Measurements from ENCODE around the gene SLC35F6.

DNA sequence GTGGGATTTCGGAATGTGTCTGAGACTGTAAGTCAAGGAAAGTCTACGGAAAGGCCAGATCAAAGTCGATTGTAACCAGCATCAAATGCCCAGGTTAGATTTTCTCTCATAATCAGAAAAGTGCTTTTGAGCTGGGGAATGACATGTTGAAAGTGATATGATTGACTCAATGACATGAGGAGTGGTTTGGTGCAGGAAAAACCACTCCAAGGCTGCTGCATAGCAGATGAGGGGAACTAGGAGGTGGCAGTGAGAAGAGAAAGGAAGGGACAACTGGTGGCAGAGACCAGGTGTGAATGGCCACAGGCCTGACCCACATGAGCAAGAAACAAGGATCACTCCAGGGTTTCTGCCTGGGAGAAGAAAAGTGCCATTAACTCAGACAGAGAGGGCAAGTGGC lies 822 bp downstream of the SLC35F6 start:
- TF ChIP-seq, protein P1, sequence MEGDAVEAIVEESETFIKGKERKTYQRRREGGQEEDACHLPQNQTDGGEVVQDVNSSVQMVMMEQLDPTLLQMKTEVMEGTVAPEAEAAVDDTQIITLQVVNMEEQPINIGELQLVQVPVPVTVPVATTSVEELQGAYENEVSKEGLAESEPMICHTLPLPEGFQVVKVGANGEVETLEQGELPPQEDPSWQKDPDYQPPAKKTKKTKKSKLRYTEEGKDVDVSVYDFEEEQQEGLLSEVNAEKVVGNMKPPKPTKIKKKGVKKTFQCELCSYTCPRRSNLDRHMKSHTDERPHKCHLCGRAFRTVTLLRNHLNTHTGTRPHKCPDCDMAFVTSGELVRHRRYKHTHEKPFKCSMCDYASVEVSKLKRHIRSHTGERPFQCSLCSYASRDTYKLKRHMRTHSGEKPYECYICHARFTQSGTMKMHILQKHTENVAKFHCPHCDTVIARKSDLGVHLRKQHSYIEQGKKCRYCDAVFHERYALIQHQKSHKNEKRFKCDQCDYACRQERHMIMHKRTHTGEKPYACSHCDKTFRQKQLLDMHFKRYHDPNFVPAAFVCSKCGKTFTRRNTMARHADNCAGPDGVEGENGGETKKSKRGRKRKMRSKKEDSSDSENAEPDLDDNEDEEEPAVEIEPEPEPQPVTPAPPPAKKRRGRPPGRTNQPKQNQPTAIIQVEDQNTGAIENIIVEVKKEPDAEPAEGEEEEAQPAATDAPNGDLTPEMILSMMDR (IDR thresholded peaks at IDR 0.05): no peak
- TF ChIP-seq BHLHE40 (IDR thresholded peaks at IDR 0.05; ENCODE audit: low read depth, low read length) (no peak), POLR2A (IDR thresholded peaks at IDR 0.05; ENCODE audit: low read length) (no peak), RAD21 (conservative IDR thresholded peaks at IDR 0.05 in 1 of 2, IDR thresholded peaks at IDR 0.05 in 1 of 2) (no peak), RFX5 (IDR thresholded peaks at IDR 0.05) (no peak), MAFK (IDR thresholded peaks at IDR 0.05; ENCODE audit: partially characterized antibody) (no peak), NR3C1 (IDR thresholded peaks at IDR 0.05) (no peak), CHD2 (IDR thresholded peaks at IDR 0.05; ENCODE audit: low read length, partially characterized antibody) (no peak), ESRRA (IDR thresholded peaks at IDR 0.05; ENCODE audit: borderline replicate concordance, low read length) (no peak), EHMT2 (IDR thresholded peaks at IDR 0.05; ENCODE audit: low read depth) (no peak), CBX2 (IDR thresholded peaks at IDR 0.05; ENCODE audit: borderline replicate concordance, low read depth) (no peak)
- TF ChIP-seq, protein P2, sequence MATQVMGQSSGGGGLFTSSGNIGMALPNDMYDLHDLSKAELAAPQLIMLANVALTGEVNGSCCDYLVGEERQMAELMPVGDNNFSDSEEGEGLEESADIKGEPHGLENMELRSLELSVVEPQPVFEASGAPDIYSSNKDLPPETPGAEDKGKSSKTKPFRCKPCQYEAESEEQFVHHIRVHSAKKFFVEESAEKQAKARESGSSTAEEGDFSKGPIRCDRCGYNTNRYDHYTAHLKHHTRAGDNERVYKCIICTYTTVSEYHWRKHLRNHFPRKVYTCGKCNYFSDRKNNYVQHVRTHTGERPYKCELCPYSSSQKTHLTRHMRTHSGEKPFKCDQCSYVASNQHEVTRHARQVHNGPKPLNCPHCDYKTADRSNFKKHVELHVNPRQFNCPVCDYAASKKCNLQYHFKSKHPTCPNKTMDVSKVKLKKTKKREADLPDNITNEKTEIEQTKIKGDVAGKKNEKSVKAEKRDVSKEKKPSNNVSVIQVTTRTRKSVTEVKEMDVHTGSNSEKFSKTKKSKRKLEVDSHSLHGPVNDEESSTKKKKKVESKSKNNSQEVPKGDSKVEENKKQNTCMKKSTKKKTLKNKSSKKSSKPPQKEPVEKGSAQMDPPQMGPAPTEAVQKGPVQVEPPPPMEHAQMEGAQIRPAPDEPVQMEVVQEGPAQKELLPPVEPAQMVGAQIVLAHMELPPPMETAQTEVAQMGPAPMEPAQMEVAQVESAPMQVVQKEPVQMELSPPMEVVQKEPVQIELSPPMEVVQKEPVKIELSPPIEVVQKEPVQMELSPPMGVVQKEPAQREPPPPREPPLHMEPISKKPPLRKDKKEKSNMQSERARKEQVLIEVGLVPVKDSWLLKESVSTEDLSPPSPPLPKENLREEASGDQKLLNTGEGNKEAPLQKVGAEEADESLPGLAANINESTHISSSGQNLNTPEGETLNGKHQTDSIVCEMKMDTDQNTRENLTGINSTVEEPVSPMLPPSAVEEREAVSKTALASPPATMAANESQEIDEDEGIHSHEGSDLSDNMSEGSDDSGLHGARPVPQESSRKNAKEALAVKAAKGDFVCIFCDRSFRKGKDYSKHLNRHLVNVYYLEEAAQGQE (IDR thresholded peaks at IDR 0.05): no peak
- TF ChIP-seq, protein P3, sequence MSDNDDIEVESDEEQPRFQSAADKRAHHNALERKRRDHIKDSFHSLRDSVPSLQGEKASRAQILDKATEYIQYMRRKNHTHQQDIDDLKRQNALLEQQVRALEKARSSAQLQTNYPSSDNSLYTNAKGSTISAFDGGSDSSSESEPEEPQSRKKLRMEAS (IDR thresholded peaks at IDR 0.05): no peak
